ENCODE measurements around the gene ITGAL.

GRCh38 chr16:30511509-30511908, 39.0 kb downstream of the ITGAL start:
- TF ChIP-seq CTCF (IDR thresholded peaks at IDR 0.05; ENCODE audit: control extremely low read depth in 1 of 3, insufficient read depth in 1 of 3, low read depth in 1 of 3, low read length in 3 of 3): no peak
- no peak for TF ChIP-seq HDAC2 (IDR thresholded peaks at IDR 0.05; ENCODE audit: borderline replicate concordance in 1 of 2, low read depth in 2 of 2, low read length in 2 of 2)
- no peak for TF ChIP-seq ASH2L (IDR thresholded peaks at IDR 0.05; ENCODE audit: low read length)
- TF ChIP-seq POLR2A (IDR thresholded peaks at IDR 0.05; ENCODE audit: control extremely low read depth in 1 of 2, low read depth in 2 of 2, low read length in 2 of 2): no peak
- no peak for TF ChIP-seq POU5F1 (IDR thresholded peaks at IDR 0.05; ENCODE audit: low read depth, low read length)
- TF ChIP-seq ATF2 (IDR thresholded peaks at IDR 0.05; ENCODE audit: low read length): no peak
- TF ChIP-seq NRF1 (IDR thresholded peaks at IDR 0.05; ENCODE audit: low read depth, low read length): no peak
- no peak for TF ChIP-seq YY1 (IDR thresholded peaks at IDR 0.05; ENCODE audit: low read depth, low read length)
- no peak for TF ChIP-seq CREB1 (IDR thresholded peaks at IDR 0.05)
- TF ChIP-seq SIX5 (IDR thresholded peaks at IDR 0.05; ENCODE audit: low read depth, low read length): no peak
- TF ChIP-seq FOSL1 (IDR thresholded peaks at IDR 0.05; ENCODE audit: insufficient read depth, low read depth, low read length): no peak
